Mesothelial cell of epicardium (in vitro differentiated cells): Measurements from ENCODE around the gene ST6GALNAC2. TPM values are rescaled to one million over a fixed set of nuclear protein-coding genes. Genes with fewer than 3 reads are reported as not detected.

Experiments used
- DNase-seq, 2 experiments: peaks; one replicate each; pipeline ENCODE4 v3.0.0; 2021; ENCODE audit warnings: low spot score in 2 of 2; ENCODE audit not compliant: unreplicated experiment in 2 of 2
- H3K27ac Mint-ChIP-seq: 2 replicates; pipeline ENCODE4 v1.8.0; 2021; ENCODE audit warnings: mixed read lengths
- H3K27me3 Mint-ChIP-seq: 2 replicates; pipeline ENCODE4 v1.8.0; 2021; ENCODE audit warnings: low read depth, mixed read lengths
- H3K36me3 Mint-ChIP-seq: 2 replicates; pipeline ENCODE4 v1.8.0; 2021; ENCODE audit warnings: mixed read lengths
- H3K4me1 Mint-ChIP-seq: 2 replicates; pipeline ENCODE4 v1.8.0; 2021; ENCODE audit warnings: mixed read lengths
- H3K4me3 Mint-ChIP-seq: 2 replicates; pipeline ENCODE4 v1.8.0; 2021; ENCODE audit warnings: mild to moderate bottlenecking, moderate library complexity, mixed read lengths
- H3K9me3 Mint-ChIP-seq: 2 replicates; pipeline ENCODE4 v1.8.0; 2021; ENCODE audit warnings: mixed read lengths
- total RNA-seq: library from RNA; stranded (reverse); gene quantifications from 3 replicates; pipeline ENCODE4 v1.2.1, GENCODE V29; 2021
- TF ChIP-seq, protein P1 (sequence below): fragments of 200-600 bp; sonication (generic); IDR thresholded peaks from one replicate; pipeline ENCODE4 v1.5.0; 2021; ENCODE audit warnings: antibody characterized with exemption; ENCODE audit not compliant: unreplicated experiment

ST6GALNAC2 gene
- total RNA-seq, 1 donor from 2014 or later: 1.3 TPM

DNA sequence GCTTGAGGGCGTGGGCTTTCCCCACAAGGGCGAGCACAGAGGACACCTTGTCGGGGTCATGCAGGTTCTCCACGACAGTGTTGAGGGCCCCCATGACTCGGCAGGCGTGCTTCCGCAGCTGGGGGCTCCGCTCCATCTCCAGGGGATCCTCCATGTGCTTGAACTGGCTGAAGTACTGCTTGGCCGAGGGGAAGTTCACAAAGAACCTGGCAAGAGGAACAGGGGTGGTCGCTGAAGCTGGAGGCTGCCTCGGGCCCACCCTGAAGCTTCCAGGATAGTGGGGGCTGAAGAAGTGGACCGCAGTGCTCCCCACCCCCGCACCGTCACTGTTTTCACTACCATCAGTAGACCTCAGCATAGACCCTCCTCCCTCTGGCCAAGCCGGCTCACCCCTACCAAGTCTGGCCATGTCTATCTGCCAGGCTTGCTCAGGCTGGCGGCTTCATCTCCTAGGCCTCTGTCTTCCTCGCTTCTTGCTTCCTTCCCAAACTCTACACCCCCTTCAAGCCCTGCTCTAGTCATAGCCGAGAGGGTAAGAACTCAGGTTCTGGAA, 54.1 kb downstream of the ST6GALNAC2 start:
- H3K27me3 Mint-ChIP-seq: peaks cover 18% of the 10 kb centered on the region
- no peaks in the 10 kb centered on the region for H3K9me3 Mint-ChIP-seq
- DNase-seq: no peak
- H3K36me3 Mint-ChIP-seq: no peaks in the 10 kb centered on the region
- peaks cover 31% of the 10 kb centered on the region for H3K4me1 Mint-ChIP-seq
- TF ChIP-seq, protein P1, sequence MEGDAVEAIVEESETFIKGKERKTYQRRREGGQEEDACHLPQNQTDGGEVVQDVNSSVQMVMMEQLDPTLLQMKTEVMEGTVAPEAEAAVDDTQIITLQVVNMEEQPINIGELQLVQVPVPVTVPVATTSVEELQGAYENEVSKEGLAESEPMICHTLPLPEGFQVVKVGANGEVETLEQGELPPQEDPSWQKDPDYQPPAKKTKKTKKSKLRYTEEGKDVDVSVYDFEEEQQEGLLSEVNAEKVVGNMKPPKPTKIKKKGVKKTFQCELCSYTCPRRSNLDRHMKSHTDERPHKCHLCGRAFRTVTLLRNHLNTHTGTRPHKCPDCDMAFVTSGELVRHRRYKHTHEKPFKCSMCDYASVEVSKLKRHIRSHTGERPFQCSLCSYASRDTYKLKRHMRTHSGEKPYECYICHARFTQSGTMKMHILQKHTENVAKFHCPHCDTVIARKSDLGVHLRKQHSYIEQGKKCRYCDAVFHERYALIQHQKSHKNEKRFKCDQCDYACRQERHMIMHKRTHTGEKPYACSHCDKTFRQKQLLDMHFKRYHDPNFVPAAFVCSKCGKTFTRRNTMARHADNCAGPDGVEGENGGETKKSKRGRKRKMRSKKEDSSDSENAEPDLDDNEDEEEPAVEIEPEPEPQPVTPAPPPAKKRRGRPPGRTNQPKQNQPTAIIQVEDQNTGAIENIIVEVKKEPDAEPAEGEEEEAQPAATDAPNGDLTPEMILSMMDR: no peak
- H3K27ac Mint-ChIP-seq: peak overlapping the region; percentile 71
- no peak overlapping the region for H3K4me3 Mint-ChIP-seq

DNA sequence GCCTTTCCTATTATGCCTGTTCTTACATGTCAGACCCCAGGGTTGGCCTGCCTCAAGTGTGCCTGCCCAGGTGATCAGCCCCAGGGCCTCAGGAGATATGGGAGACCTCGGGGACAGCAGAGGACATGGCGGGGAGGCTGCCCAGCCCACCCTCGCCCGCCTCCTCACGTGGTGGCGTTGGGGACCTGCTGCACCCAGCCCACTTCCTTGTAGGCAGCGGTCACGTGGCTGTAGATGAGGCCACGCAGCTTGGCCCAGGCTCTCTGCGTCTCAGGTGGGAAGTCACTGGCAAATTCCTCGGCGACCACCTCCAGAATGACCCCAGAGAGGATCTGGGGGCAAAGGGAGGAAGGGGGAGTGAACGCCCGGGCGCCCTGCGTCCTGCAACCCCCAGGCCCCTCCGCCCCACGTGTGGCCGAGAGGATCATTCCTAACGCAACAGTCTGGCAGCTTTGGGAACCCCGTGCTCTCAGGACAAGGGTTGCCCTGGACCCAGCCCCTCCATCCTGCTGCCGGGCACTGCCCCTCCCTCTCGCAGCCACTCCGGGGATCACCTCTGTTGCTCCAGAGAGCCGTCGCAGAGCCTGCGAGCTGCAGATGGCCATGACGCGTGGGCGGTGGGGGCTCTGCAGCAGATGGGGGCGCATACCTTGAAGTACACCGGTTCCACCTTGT, 54.7 kb downstream of the ST6GALNAC2 start:
- no peak for DNase-seq
- Mint-ChIP-seq H3K4me3 (no peak overlapping the region), H3K4me1 (peaks cover 31% of the 10 kb centered on the region), H3K9me3 (no peaks in the 10 kb centered on the region), H3K36me3 (no peaks in the 10 kb centered on the region), H3K27me3 (peaks cover 11% of the 10 kb centered on the region), H3K27ac (no peak overlapping the region)
- TF ChIP-seq, protein P1: no peak

DNA sequence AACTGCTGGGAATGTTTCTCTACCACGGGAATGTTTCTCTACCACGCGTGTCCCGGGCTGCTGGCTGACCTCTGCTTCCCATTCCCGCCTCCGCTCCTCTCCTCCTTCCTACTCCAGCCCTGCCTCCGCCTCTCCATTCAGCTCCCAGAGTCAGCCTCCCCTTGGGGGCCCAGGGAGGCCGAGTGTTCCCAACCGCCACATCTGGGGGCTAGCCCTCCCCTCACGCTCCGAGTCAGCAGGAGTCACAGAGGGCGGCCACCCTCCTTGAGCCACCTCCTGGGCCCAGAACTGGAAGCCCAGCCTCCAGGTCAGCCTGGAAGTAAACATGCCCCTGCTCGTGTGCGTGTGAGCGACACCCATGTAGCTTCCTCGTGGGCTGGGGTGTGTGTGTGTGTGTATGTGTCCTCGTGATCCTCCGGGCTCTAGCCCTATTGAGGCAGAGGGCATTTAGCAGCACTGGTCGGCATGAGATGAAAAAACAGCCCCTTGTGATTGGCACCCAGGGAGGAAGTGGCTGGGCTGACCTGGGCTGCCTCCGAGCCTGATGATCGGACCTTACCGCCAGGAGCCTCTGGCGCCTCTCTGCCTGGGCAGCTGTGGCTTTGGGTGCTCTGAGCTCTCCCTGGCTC, 55.5 kb downstream of the ST6GALNAC2 start:
- TF ChIP-seq, protein P1: no peak

DNA sequence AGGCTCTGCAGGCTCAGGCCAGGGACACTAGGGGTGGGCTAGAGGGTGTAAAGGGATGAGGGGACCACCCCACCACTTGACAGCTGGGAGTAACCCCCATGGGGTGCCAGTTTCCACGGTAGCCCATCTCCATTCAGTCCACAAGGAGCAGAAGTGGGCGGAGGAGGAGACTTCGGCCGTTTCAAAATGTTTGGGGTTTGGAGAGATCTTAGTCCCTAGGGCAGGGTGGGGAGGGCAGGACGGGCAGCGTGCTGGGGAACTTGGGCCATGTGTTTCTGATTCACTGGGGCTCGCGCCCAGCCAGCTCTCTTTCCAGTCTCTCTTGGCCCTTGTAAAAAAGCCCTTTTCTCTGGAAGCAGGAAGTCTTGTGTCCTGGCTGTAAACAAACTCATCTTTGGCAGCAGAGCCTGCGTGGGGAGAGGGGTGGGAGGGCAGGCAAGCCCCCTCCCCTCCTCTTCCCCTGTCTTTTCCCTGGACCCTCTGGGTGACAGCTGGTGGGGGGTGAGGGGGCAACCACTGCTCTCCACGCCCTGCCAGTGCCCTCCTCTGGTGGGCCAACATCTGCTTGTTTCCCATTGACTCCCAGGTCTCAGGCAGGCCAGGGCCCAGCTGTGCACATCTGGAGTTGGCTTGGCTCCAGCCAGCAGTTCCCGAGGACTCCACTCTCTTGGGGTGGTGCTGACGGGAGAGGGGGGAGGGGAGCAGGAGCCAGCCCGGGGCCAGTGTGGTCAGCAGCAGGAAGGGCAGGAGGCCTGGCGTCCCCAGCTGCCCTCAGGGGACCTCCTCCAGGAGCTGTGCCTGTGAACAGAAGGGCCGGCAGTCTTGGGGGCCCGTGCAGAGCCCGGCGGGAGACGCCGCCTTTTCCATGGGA, 56.2 kb downstream of the ST6GALNAC2 start:
- no peaks in the 10 kb centered on the region for H3K9me3 Mint-ChIP-seq
- no peak overlapping the region for H3K4me3 Mint-ChIP-seq
- TF ChIP-seq, protein P1: no peak
- no peak for DNase-seq
- peaks cover 38% of the 10 kb centered on the region for H3K4me1 Mint-ChIP-seq
- H3K27ac Mint-ChIP-seq: peak overlapping the region; percentile 89
- no peaks in the 10 kb centered on the region for H3K36me3 Mint-ChIP-seq
- H3K27me3 Mint-ChIP-seq: peaks cover 3% of the 10 kb centered on the region

More for the DNA sequence above, 55.5 kb downstream of the ST6GALNAC2 start:
- no peak for DNase-seq
- H3K27ac Mint-ChIP-seq: peak overlapping the region; percentile 89
- H3K27me3 Mint-ChIP-seq: peaks cover 5% of the 10 kb centered on the region
- peaks cover 31% of the 10 kb centered on the region for H3K4me1 Mint-ChIP-seq
- no peaks in the 10 kb centered on the region for H3K9me3 Mint-ChIP-seq
- H3K4me3 Mint-ChIP-seq: no peak overlapping the region
- H3K36me3 Mint-ChIP-seq: no peaks in the 10 kb centered on the region

DNA sequence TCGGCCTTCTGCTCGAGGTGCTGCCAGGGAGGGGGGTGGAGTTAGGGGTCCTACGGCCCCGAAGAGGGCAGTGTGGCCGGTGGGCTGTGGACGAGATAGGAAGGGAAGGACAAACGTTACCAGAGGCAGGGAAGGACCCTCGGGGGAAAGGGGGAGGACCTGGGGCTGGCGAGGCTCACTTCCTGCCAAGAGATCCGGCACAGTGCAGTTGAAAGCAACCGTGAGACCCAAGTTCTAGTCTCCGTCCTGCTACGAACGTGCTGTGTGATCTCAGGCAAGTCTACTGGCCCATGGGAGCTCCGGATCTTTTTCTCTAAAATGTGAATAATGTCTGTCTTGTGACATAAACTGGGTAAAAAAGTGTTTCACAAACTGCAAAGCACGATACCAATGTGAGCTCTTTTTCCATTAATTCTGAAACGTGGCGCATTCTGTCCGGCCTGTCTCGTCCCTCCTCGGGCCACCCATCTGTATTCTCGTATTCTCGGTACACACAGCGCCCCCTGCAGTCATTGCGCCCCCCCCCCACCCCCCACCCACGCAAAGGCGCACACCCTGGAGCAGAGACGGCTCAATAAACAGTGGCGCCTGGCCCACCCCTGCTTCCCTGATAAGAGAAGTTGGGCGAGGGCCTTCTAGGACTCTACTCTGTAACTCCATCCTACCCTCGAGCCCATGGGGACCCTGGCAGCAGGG, 57.0 kb downstream of the ST6GALNAC2 start:
- Mint-ChIP-seq H3K9me3 (no peaks in the 10 kb centered on the region), H3K27me3 (peaks cover 3% of the 10 kb centered on the region), H3K4me3 (no peak overlapping the region), H3K4me1 (peaks cover 39% of the 10 kb centered on the region), H3K36me3 (no peaks in the 10 kb centered on the region), H3K27ac (peak overlapping the region; percentile 72)
- DNase-seq: no peak
- TF ChIP-seq, protein P1: no peak
